A673 (cell line): ENCODE data around the gene IMMP2L. TPM values are rescaled to one million over a fixed set of nuclear protein-coding genes. Genes with fewer than 3 reads are reported as not detected.

Experiments
- BruUV-seq: library from RNA; stranded (reverse); fragments of 400-500 nt; replicated peaks from 2 replicates; lab custom pipeline; 2021; lab: Mats Ljungman, UMichigan
- CTCF ChIA-PET: fragments of 300-600 bp; sonication (Branson Sonifier 250); formaldehyde crosslinking; loops from one replicate; lab custom pipeline; 2022; ENCODE audit warnings: antibody characterized with exemption; lab: Charles Lee
- POLR2A ChIA-PET: fragments of 300-600 bp; sonication (Branson Sonifier 250); formaldehyde crosslinking; loops from one replicate; lab custom pipeline; 2022; ENCODE audit warnings: antibody characterized with exemption; ENCODE audit not compliant: low non-redundant PET; lab: Charles Lee
- DNase-seq: peaks from one replicate; pipeline ENCODE4 v3.0.0-alpha.2; 2015; ENCODE audit warnings: low spot score
- H3K27ac ChIP-seq: fragments of 200-600 bp; sonication (generic); 2 replicates; pipeline ENCODE4 v1.5.1; 2016; ENCODE audit warnings: mixed run types, low read depth, mild to moderate bottlenecking, mixed read lengths, antibody characterized with exemption, low read length; ENCODE audit not compliant: poor library complexity, severe bottlenecking
- H3K27me3 ChIP-seq: fragments of 200-600 bp; sonication (generic); replicated peaks from 2 replicates; pipeline ENCODE4 v1.6.1; 2017; ENCODE audit warnings: mixed run types, low read depth, mild to moderate bottlenecking, mixed read lengths, antibody characterized with exemption, low read length; ENCODE audit not compliant: insufficient read depth, poor library complexity
- H3K36me3 ChIP-seq: fragments of 200-600 bp; sonication (generic); 2 replicates; pipeline ENCODE4 v1.6.1; 2016; ENCODE audit warnings: mixed run types, mild to moderate bottlenecking, mixed read lengths, antibody characterized with exemption, low read length; ENCODE audit not compliant: insufficient read depth, poor library complexity, severe bottlenecking
- H3K4me1 ChIP-seq: fragments of 200-600 bp; sonication (generic); 2 replicates; pipeline ENCODE4 v1.6.1; 2017; ENCODE audit warnings: mixed run types, mild to moderate bottlenecking, mixed read lengths, antibody characterized with exemption, low read length; ENCODE audit not compliant: insufficient read depth, poor library complexity, severe bottlenecking
- H3K4me3 ChIP-seq: fragments of 200-600 bp; sonication (generic); 2 replicates; pipeline ENCODE4 v1.5.1; 2016; ENCODE audit warnings: low read depth, mixed run types, mild to moderate bottlenecking, mixed read lengths, low read length; ENCODE audit not compliant: poor library complexity, severe bottlenecking
- H3K9me3 ChIP-seq: fragments of 200-600 bp; sonication (generic); 2 replicates; pipeline ENCODE4 v1.6.1; 2016; ENCODE audit warnings: mixed run types, low read depth, mild to moderate bottlenecking, mixed read lengths, antibody characterized with exemption, low read length; ENCODE audit not compliant: poor library complexity, severe bottlenecking
- CTCF ChIP-seq: fragments of 300-800, 200-600 bp; sonication (generic); conservative IDR thresholded peaks from 2 replicates; pipeline ENCODE4 v1.5.1; 2017; ENCODE audit warnings: low read depth, mild to moderate bottlenecking, antibody characterized with exemption, low read length, moderate library complexity, mixed read lengths
- EZH2 ChIP-seq: fragments of 200-600 bp; sonication (generic); IDR thresholded peaks from 2 replicates; pipeline ENCODE4 v1.6.1; 2017; ENCODE audit warnings: borderline replicate concordance, low read depth, mild to moderate bottlenecking, mixed read lengths, antibody characterized with exemption, low read length; ENCODE audit not compliant: poor library complexity, severe bottlenecking
- intact Hi-C: fragments of 100-400 bp; cut with micrococcal nuclease; formaldehyde crosslinking; loops from one replicate; pipeline ENCODE4 v1.10.0; 2022; ENCODE audit not compliant: unreplicated experiment
- total RNA-seq: library from RNA; stranded (reverse); gene quantifications from 2 replicates; pipeline ENCODE4 v1.2.3, GENCODE V29; 2021

IMMP2L gene
- total RNA-seq, 1 experiment from 2014 or later = 10.0 TPM

- no peak for TF ChIP-seq CTCF
- TF ChIP-seq EZH2 = no peak
- ChIA-PET CTCF (no interaction called here), POLR2A (no interaction called here)
- no peak overlapping the region for H3K4me3 ChIP-seq
- H3K27me3 ChIP-seq = no peaks in the 10 kb centered on the region
- no peaks in the 10 kb centered on the region for H3K9me3 ChIP-seq
- intact Hi-C loops = no loop called here
- no peak for DNase-seq
- BruUV-seq = no TSS peak
- H3K27ac ChIP-seq = no peak overlapping the region
- no peaks in the 10 kb centered on the region for H3K36me3 ChIP-seq
- H3K4me1 ChIP-seq = no peaks in the 10 kb centered on the region
These were observed 458.5 kb downstream of the IMMP2L start for GRCh38 chr7:111103678-111104274.

- intact Hi-C loops = no loop called here
- Histone ChIP-seq H3K4me3 (no peak overlapping the region), H3K27ac (no peak overlapping the region), H3K4me1 (no peaks in the 10 kb centered on the region), H3K27me3 (no peaks in the 10 kb centered on the region), H3K36me3 (no peaks in the 10 kb centered on the region), H3K9me3 (no peaks in the 10 kb centered on the region)
- ChIA-PET POLR2A (no interaction called here), CTCF (no interaction called here)
- BruUV-seq = no TSS peak
- no peak for DNase-seq
- TF ChIP-seq CTCF (no peak), EZH2 (no peak)
These were observed 459.2 kb downstream of the IMMP2L start for GRCh38 chr7:111103136-111103535.

GRCh38 chr7:111101856-111102646 lies 460.2 kb downstream of the IMMP2L start:
- H3K27ac ChIP-seq = no peak overlapping the region
- intact Hi-C loops = no loop called here
- no peaks in the 10 kb centered on the region for H3K9me3 ChIP-seq
- no peaks in the 10 kb centered on the region for H3K36me3 ChIP-seq
- H3K27me3 ChIP-seq = no peaks in the 10 kb centered on the region
- no peak for DNase-seq
- H3K4me1 ChIP-seq = no peaks in the 10 kb centered on the region
- H3K4me3 ChIP-seq = no peak overlapping the region
- TF ChIP-seq EZH2 (no peak), CTCF (no peak)
- BruUV-seq = no TSS peak
- ChIA-PET POLR2A (no interaction called here), CTCF (no interaction called here)
